IPS-NIHi7 (cell line): ENCODE data around the gene SPG11.
"Not testable (repeated sequence)": the region's sequence is repeated elsewhere in the genome, so short reads cannot be mapped to it uniquely, and the experiment has no call there.

Experiments used
- DNase-seq: peaks from one replicate; pipeline ENCODE4 v3.0.0; 2012; ENCODE audit warnings: mixed read lengths; ENCODE audit errors: extremely low spot score

The SPG11 gene

DNA sequence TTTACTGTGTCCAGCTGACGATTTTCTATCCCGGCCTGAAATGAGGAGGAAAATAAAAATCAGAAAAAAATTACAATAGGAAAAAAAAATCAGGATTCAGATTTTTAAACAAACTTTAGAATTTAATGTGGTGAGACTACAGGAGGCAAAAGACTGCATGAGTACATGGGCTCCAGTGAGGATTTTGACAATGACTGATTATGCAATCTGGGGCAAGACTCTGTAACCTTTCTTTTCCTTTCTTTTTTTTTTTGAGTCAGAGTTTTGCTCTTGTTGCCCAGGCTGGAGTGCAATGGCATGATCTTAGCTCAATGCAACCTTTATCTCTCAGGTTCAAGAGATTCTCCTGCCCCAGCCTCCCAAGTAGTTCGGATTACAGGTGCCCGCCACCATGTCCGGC lies 29.9 kb downstream of the SPG11 start:
- no peak for DNase-seq

DNA sequence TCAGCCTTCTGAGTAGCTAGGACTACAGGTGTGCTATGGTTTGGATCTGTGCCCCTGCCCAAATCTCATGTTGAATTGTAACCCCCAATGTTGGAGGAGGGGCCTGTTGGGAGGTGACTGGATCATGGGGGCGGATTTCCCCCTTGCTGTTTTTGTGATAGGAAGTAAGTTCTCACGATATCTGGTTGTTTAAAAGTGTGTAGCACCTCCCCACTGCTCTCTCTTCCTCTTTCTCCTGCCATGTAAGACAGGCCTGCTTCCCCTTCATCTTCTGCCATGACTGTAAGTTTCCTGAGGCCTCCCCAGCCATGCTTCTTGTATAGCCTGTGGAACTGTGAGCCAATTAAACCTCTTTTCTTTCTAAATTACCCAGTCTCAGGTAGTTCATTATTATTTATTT lies 38.2 kb downstream of the SPG11 start:
- not testable (repeated sequence) for DNase-seq

DNA sequence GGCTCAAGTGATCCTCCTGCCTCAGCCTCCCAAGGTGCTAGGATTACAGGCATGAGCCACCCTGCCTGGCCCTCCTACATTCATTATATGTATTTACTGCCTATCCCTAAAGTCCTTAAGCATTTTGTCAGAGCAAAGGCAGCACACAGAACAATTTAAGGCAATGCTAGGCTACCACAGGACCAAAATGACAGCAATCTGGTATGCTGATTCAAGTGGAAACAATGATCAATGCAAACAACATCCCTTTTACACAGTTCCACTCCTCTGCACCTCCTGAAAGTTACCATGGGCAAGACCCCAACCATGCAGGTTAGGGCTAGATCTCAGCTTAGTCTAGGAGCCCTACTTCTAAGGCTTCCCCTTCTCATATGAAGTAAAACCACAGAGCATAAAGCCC lies 40.3 kb downstream of the SPG11 start:
- DNase-seq, result no peak

DNA sequence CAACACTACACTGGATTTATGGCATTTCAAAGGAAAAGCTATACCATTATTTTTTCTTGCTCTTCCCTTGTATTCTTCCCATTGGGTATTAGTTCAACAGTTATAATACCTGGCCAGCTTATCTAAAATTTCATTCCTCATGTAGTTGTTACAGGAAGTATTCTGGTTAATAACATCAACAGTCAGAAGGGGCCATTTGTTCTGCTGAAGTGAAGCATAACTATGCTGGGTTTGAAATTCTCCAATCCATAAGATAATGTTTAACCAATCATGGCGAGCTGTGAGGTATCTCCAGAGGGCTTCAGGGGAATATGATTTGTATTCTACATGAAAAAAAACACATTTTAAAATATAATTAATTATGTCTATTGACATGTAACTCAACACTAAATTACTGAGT lies 43.4 kb downstream of the SPG11 start:
- DNase-seq, result no peak

DNA sequence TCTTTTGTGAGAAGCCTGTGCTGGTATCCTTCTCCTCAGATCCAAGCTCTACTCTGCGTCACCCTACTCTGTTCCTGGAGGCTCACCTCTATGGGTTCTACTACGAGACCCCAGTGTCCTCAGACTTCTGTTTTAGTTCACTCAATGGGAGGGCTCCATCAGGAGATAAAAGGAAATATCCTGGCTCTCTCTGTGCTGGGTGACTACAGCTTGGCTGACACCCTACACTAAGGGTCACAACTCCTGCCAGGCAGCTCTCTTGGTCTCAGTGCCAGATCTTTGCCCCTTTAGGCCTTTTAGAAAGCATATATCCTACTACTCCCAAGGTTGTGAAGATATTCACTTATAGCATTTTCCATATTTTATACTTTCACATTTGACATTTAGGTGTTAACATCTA lies 46.5 kb downstream of the SPG11 start:
- no peak for DNase-seq

DNA sequence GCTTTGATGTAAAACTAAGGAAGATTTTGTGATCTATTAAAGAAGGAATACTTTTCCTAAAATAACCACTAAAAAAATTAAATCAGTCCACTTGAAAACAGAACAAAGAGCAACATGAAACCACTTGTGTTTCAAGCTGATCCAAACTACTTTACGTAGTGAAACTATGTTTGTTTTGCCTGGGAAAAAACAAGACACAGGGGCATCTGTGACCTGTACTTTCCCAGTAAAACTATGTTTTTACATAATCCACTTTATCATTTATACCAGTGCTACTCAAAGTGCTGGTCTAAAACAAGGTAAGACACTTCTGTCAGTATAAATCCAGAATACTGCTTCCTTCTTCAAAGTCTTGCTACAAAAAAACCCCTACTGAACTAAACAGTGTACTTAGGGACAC lies 56.7 kb downstream of the SPG11 start:
- no peak for DNase-seq

DNA sequence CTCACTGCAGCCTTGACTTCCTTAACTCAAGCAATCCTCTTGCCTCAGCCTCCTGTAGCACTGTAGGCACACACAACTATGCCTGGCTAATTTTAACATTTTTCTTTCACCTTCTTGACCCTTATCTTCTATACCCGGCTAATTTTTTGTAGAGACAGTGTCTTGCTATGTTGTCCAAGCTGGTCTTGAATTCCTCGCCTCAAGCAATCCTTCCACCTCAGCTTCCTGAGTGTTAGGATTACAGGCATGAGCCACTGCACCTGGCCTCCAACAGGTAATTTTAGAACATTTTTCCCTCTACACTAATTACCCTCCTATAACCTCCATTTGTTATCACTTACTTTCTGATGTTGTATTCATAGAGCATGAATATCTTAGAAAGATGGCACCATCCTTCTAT lies 60.3 kb downstream of the SPG11 start:
- no peak for DNase-seq

DNA sequence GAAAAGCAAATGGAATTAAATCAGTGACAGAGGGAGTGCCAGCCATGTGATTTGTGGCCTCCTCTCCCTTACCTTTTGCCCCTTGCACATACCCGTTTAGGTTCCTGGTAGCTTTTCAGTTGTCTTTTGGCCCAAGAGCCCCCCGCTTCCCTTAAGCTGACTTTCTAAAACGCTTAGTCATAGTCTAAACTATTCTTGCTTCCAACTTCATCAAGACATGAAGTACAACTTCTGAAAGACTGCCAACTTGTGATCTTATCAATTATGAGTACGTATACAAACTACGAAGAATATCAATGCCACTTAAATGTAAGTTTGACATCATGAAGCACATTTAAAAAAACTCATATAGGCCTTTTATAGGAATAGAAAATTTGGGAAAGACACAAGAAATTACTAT lies 64.6 kb downstream of the SPG11 start:
- DNase-seq, result no peak

DNA sequence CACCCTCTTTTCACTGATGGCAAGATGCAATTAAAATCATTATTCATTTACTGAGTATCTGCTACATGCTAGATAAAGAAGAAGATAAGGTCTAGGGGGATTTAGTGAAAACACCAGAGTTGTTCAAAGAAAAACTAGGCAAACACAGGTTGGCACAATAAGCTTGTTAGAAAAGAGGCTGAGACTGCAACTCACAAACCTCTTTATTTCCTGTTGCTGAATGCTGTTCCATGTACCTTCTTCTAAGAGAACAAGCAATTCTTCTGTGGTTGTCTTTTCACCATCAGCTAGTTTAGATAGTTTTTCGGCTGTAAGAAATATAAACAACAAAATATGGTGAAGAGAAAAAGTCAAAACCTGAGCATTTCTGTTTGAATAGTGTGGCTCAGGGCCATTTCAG lies 65.4 kb downstream of the SPG11 start:
- DNase-seq, result no peak

DNA sequence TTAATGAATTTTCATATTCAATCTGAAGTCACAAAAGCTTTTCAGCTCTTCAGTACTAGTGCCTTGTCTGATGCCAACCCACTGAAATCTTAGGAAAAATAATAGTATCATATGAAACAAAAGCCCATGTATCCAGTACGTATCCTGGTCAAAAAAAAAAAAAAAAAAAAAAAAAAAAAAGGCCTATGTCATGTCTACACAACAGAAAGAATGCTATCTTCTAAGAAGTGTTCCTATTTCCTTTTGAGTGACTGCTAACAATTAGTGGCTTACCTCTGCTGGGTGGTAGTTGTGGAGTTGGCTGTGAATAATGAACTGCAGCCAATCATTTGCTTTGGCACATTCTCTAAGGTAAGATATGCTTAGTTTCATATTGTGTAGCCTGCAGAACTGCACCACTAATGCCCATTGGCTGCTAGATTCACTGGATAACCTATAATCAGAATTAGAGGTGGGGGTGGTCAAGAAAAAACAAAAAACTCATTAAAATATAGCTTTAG lies 66.9 kb downstream of the SPG11 start:
- no peak for DNase-seq

DNA sequence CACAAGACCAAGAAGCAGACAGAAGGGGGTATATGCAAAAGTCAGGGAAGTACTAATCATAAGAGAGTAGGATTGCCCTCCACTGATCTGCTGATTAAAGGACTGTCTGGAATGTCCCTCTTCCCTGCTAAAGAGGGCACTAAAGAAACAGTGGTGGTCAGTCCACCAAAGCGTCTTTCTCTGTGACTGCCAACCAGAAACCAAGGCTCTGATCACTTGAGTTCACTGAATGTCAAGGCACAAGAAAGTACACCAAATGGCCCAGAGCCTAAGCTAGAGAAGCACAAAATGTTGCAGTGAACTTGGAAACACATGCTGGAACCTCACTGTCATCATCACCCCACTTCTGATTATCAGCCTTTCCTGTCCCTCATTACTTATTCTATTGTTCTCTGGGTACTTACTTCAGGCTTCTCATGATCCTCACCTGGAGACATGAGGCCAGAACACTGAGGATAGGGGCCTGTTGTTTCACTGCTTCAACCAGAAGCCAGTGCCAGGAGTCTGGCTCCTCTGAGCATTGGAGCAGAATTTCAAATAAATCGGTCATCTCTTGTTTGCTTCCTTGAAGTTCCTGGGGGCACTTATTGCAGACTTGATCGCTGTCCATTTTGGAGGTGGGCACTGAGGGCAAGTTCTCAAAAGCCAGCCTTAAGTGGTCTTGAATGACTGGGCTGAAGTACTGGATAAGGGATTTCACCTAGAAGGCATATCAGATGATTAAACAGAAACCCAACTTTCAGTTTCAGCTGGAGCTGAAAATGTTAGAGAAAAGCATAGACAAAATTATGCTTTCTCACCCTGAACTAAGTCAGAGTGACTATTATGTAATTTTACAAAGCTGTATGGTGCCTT lies 67.6 kb downstream of the SPG11 start:
- no peak for DNase-seq

DNA sequence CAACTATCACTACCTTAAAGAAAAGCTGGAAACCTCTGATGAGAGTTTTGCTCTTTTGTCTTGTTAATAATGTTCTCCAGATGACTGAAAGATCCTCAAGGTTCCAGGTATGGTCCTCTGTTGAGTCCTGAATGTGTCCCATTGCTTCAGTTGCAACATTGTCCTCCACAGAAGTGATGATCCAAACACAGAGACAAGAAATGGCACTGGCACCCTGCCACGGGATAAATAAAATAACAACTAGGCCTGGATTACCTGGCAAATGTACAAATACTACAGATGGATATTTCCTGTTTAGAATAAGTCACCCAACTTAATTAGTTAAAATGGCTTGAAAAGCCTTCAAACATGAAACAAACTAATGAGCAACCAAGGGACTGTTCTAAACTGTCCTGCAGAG lies 68.2 kb downstream of the SPG11 start:
- no peak for DNase-seq

DNA sequence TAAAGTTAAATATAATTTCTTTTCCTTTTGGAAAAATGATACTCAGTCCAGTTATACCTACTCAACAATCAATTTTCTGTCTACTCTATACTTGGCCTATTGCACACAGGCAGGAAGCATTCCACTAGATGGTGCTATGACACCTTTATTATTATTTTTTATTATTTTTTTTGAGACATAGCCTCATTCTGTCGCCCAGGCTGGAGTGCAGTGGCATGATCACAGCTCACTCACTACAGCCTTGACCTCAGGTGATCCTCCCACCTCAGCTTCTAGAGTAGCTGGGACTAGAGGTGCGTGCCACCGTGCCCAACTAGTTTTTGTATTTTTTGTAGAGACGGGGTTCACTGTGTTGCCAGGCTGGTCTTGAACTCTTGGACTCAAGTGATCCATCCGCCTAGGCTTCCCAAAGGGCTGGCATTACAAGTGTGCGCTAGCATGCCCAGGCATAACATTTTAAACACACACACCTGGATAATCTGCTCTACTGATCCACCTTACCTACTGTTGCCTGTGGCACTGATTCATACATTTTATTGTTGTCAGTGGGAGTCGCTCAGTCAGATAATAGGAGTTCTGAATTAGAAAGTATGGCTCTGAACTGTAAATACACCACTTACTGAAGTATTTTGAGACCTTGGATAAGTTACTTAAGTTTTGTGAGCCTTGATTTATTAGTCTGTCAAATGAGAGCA lies 70.3 kb downstream of the SPG11 start:
- DNase-seq, result no peak

DNA sequence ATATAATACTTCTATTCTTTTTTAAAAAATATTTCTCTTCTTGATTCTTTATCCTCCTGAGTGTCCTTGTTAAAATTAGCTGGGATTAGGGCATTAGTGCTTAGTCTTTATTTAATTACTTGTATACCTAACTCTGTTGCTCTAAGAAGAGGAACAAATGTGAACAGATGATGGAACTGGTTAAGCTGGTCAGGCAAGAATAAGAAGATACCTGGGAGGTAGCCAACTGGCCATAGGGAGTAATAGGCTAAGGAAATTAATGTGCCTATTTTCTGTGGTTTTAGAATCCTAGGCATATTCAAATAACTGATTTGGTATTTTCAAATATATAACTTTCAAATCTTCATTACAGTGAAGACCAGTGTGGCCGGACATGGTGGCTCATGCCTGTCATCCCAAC lies 72.1 kb downstream of the SPG11 start:
- DNase-seq, result no peak

DNA sequence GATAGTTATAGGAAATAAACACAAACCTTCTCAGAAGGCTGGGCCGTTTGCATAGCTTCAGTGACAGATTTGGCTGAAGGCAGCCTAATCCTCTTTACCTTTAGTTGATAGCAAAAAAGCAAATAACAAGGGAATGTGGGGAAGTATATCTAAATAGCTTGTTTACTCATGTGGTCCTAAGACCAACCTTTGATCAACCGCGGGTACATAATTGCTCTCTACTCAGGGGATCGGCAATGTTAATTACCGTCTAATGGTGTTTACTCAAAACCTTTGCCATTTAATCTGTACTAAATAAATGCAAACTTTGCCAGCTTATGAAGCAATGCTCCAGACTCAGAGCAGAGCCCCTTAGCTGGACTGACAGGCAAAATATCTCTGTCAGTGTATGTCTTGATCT lies 74.9 kb downstream of the SPG11 start:
- DNase-seq, result no peak

DNA sequence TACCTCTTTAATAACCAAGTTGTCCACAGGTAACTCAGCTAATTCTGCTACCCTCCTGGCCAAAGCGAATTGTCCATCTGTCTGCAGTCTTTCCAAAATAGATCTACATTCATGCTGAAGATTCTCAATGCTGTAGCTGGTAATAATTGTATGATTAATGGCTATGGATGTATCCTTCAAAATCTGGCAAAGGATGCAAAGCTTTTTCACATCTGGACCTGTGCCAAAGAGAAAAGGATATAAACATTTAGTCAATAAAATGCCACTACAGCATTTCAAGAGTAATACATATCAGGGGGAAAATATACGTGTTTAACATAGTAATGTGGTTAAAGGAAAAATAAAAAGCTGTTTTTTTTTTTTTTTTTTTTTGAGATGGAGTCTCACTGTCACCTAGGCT lies 77.8 kb downstream of the SPG11 start:
- DNase-seq, result no peak

DNA sequence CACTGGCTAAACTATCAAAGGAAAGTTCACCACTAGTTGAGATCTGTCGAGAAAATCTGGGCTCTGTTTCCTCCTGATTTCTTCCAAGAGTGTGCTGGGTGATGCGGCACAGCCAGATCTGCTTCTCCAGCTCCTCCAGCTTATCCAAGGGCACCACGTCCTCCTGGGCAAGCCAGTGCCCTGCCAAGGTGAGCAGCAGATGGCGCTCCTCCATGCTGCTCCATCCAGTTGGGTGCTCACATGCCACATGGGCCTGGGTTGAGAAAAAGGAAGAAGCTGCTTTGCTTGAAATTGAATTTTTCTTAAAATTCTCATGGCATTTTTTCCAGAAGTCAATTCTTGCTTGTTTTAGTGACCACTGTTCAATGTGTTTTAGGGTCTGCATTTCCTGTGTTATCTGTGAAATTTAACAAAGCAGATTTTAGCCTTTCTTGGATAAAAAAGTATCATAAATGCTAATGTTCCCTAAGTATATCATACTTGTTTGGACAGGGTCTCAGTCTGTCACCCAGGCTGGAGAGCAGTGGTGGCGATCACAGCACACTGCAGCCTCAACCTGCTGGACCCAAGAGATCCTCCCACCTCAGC lies 79.2 kb downstream of the SPG11 start:
- DNase-seq, result peak; percentile 59

DNA sequence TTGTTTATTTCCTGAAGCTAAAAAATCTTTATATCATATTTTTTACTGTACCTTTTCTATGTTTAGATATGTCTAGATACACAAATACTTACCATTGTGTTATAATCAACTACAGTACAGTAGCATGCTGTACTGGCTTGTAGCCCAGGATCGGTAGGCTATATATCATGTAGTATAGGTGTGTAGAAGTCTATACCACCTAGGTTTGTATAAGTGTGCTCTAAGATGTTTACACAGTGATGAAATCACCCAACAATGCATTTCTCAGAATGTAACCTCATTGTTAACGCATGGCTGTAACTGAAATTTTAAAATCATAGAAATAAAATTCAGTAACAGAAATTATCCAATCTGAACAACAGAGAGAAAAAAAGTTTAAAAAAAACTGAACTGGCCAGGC lies 83.4 kb downstream of the SPG11 start:
- no peak for DNase-seq

DNA sequence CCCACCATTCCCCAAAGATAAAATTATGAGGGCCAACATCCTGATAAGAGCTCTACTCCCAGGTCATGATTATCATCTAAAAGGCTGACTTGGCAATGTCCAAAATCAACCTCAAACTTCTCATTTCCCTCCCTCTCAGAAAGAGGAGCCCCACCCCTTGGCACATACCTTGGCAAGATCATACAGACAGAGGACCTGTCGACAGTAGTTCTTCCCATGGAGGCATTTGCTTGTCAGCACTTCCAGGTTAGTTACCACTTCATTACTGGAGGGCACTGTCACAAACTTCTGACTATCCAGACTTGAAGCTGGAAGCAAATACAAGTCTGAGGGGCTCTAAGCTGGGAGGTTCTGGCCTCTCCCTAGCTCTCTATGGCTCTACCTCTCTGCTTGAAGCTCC lies 88.7 kb downstream of the SPG11 start:
- no peak for DNase-seq

DNA sequence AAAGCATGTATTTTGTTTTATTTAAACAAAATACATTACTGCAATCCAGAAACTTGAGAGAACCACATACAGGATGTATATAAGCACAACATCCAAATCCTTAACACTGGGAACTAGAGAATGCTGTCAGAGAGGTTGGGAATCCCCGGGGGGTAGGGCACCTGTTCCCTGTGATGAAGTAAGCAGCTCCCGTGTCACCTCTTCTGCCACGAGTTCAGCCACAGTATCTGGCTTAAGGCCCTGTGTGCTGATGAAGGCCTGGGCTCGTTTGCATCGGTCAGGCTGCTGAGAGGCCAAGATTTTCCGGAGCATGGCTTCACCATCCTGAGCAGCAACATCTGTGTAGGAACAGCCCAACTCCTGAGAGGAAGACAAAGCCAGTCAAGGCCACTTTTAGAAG lies 90.1 kb downstream of the SPG11 start:
- no peak for DNase-seq

DNA sequence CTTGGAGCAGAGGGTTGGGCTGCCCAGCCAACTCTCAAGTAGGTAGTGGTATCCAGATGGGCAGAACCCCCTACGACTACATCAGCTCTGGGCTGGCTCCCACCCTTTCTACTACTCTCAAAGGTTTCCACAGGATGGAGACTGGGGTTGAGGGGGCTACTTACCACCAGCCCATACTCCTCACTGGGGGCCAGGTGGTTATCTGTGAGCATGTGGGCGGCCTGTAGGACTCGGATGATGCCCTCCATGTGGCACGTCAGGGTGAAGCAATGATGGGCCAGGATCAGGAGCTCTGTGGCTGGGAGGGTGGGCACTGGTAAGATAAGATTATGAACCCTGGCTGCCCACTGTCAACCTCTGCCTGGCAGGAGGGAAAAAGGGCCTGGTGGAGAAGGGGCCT lies 93.1 kb downstream of the SPG11 start:
- no peak for DNase-seq

DNA sequence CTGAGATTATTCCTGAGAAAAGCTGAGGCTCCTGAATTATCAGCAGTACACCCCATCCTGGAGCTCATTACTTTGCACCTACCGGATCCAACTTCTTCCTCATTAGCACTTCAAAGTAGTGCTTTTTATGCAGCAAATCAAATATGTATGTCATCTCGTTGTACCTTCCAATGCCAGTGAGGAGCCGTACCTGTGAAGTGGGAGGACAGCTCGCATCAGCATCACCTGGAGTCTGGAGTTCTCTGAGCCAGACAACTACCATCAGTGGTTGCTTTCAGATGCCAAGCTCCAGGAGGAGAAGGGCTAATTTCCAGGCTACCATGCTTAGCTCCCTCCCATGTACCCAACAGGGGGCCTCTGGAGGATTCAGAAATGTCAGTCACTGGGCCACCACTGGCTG lies 94.1 kb downstream of the SPG11 start:
- DNase-seq, result no peak

DNA sequence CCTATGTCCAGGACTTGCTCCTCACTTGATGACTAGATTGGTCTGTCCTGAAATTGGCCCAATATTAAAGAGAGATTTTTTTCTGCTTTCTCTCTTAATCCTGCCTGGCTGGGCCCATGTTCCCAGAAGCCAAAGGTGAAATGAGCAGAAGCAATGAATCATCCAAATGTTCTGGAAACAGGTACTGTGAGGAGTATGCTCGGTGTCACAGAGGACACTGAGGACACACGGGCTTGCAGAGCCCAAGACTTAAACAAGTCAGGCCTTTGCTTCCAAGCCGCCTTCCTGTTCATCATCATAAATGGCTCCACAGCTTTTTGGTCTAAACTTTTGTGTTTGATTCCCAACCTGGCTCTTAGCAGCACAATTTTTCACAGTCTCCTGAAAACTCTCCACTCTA lies 95.1 kb downstream of the SPG11 start:
- DNase-seq, result no peak
